Caco-2 (cell line): ENCODE data around the gene KCTD1. TPM values are rescaled to one million over a fixed set of nuclear protein-coding genes. Genes with fewer than 3 reads are reported as not detected.

Source experiments
- BruUV-seq: library from RNA; stranded (reverse); fragments of 400-500 nt; replicated peaks from 2 replicates; lab custom pipeline; 2021; lab: Mats Ljungman, UMichigan
- CTCF ChIA-PET: fragments of 300-600 bp; sonication (Branson Sonifier 250); formaldehyde crosslinking; loops from one replicate; lab custom pipeline; 2022; ENCODE audit warnings: antibody characterized with exemption; lab: Charles Lee
- POLR2A ChIA-PET: fragments of 300-600 bp; sonication (Branson Sonifier 250); formaldehyde crosslinking; loops from one replicate; lab custom pipeline; 2022; ENCODE audit warnings: antibody characterized with exemption; lab: Charles Lee
- DNase-seq, 2 experiments: peaks; one replicate each; pipeline versions ENCODE4 v3.0.0 to v3.0.0-alpha.2; 2020 to 2022
- H3K27me3 ChIP-seq: replicated peaks from 2 replicates; pipeline ENCODE4 v1.6.0; 2011; ENCODE audit warnings: low read length; ENCODE audit not compliant: control insufficient read depth, insufficient read depth
- H3K36me3 ChIP-seq: 2 replicates; pipeline ENCODE4 v1.5.1; 2011; ENCODE audit warnings: low read length; ENCODE audit not compliant: control insufficient read depth, insufficient read depth
- H3K4me1 ChIP-seq: fragments of 250-450 bp; sonication (Bioruptor Pico); 2 replicates; pipeline ENCODE4 v1.5.1; 2020; ENCODE audit warnings: mild to moderate bottlenecking
- H3K4me3 ChIP-seq: 2 replicates; pipeline ENCODE4 v1.5.1; 2011; ENCODE audit warnings: low read depth, mild to moderate bottlenecking, control low read depth, low read length
- H3K9me3 ChIP-seq: fragments of 250-450 bp; sonication (Bioruptor Pico); 2 replicates; pipeline ENCODE4 v1.5.1; 2020; ENCODE audit warnings: mild to moderate bottlenecking, moderate library complexity
- H3K27ac Mint-ChIP-seq: one replicate; pipeline ENCODE4 v1.8.0; 2022; ENCODE audit warnings: mixed read lengths; ENCODE audit not compliant: unreplicated experiment
- H3K27me3 Mint-ChIP-seq: one replicate; pipeline ENCODE4 v1.8.0; 2022; ENCODE audit warnings: mixed read lengths; ENCODE audit not compliant: insufficient read depth, unreplicated experiment
- H3K36me3 Mint-ChIP-seq: one replicate; pipeline ENCODE4 v1.8.0; 2022; ENCODE audit warnings: mild to moderate bottlenecking, mixed read lengths; ENCODE audit not compliant: insufficient read depth, unreplicated experiment
- H3K4me1 Mint-ChIP-seq: one replicate; pipeline ENCODE4 v1.8.0; 2022; ENCODE audit warnings: low read depth, mixed read lengths; ENCODE audit not compliant: unreplicated experiment
- H3K4me3 Mint-ChIP-seq: one replicate; pipeline ENCODE4 v1.8.0; 2022; ENCODE audit warnings: mild to moderate bottlenecking, moderate library complexity, mixed read lengths; ENCODE audit not compliant: unreplicated experiment
- H3K9me3 Mint-ChIP-seq: one replicate; pipeline ENCODE4 v1.8.0; 2022; ENCODE audit warnings: mixed read lengths; ENCODE audit not compliant: unreplicated experiment
- intact Hi-C: fragments of 100-400 bp; cut with micrococcal nuclease; formaldehyde crosslinking; loops from one replicate; pipeline ENCODE4 v1.10.0; 2022; ENCODE audit not compliant: unreplicated experiment
- total RNA-seq: library from RNA; stranded (reverse); gene quantifications from 2 replicates; pipeline ENCODE4 v1.2.3, GENCODE V29; 2022
- TF ChIP-seq, protein P1 (sequence below), 2 experiments: fragments of 200-600 bp in 1 of 2; IDR thresholded peaks; 1 replicate in 1 of 2; 2 replicates in 1 of 2; pipeline versions ENCODE4 v1.5.1 to v1.8.0; 2011 to 2022; ENCODE audit warnings: antibody characterized with exemption in 1 of 2, control low read depth in 1 of 2, inconsistent platforms in 1 of 2, low read depth in 1 of 2, low read length in 1 of 2, mild to moderate bottlenecking in 1 of 2, moderate library complexity in 1 of 2; ENCODE audit not compliant: insufficient read depth in 1 of 2, severe bottlenecking in 1 of 2, unreplicated experiment in 1 of 2

The KCTD1 gene
- total RNA-seq, 1 experiment from 2014 or later, result 5.7 TPM

- no TSS peak for BruUV-seq
- Mint-ChIP-seq H3K36me3 (no peaks in the 10 kb centered on the region), H3K4me3 (no peak overlapping the region), H3K4me1 (peaks cover 13% of the 10 kb centered on the region), H3K27ac (no peak overlapping the region), H3K27me3 (no peaks in the 10 kb centered on the region), H3K9me3 (no peaks in the 10 kb centered on the region)
- TF ChIP-seq, protein P1, sequence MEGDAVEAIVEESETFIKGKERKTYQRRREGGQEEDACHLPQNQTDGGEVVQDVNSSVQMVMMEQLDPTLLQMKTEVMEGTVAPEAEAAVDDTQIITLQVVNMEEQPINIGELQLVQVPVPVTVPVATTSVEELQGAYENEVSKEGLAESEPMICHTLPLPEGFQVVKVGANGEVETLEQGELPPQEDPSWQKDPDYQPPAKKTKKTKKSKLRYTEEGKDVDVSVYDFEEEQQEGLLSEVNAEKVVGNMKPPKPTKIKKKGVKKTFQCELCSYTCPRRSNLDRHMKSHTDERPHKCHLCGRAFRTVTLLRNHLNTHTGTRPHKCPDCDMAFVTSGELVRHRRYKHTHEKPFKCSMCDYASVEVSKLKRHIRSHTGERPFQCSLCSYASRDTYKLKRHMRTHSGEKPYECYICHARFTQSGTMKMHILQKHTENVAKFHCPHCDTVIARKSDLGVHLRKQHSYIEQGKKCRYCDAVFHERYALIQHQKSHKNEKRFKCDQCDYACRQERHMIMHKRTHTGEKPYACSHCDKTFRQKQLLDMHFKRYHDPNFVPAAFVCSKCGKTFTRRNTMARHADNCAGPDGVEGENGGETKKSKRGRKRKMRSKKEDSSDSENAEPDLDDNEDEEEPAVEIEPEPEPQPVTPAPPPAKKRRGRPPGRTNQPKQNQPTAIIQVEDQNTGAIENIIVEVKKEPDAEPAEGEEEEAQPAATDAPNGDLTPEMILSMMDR (IDR thresholded peaks at IDR 0.05; ENCODE audit: insufficient read depth in 1 of 2, low read depth in 1 of 2, low read length in 1 of 2, severe bottlenecking in 1 of 2, unreplicated experiment in 1 of 2), result no peak
- ChIA-PET CTCF (interaction anchor here (0.7 kb wide), 1 partner anchor 188 kb away, joined by 3 read pairs; no protein-coding TSS in a partner anchor), POLR2A (no interaction called here)
- no peak overlapping the region for H3K4me3 ChIP-seq
- H3K4me1 ChIP-seq, result peaks cover 4% of the 10 kb centered on the region; the same call in 1 of the 2 replicates
- no peaks in the 10 kb centered on the region for H3K9me3 ChIP-seq
- no peaks in the 10 kb centered on the region for H3K36me3 ChIP-seq
- intact Hi-C loops, result loop anchor here (10.0 kb wide), 1 partner anchor 111 kb away; no protein-coding TSS in a partner anchor
- no peak for DNase-seq
- no peaks in the 10 kb centered on the region for H3K27me3 ChIP-seq
These were observed 5.0 kb downstream of the KCTD1 start for GRCh38 chr18:26543373-26543772.

GRCh38 chr18:26540043-26540628 is 8.2 kb downstream of the KCTD1 start:
- intact Hi-C loops, result loop anchor here (10.0 kb wide), 1 partner anchor 115 kb away; no protein-coding TSS in a partner anchor
- H3K27me3 Mint-ChIP-seq, result no peaks in the 10 kb centered on the region
- no peaks in the 10 kb centered on the region for H3K9me3 Mint-ChIP-seq
- H3K4me1 ChIP-seq, result peaks cover 4% of the 10 kb centered on the region; the same call in 1 of the 2 replicates
- no peak for DNase-seq
- ChIA-PET POLR2A (no interaction called here), CTCF (no interaction called here)
- H3K27me3 ChIP-seq, result no peaks in the 10 kb centered on the region
- no peaks in the 10 kb centered on the region for H3K36me3 ChIP-seq
- no peak overlapping the region for H3K4me3 ChIP-seq
- no peak overlapping the region for H3K4me3 Mint-ChIP-seq
- TF ChIP-seq, protein P1 (IDR thresholded peaks at IDR 0.05; ENCODE audit: insufficient read depth in 1 of 2, low read depth in 1 of 2, low read length in 1 of 2, severe bottlenecking in 1 of 2, unreplicated experiment in 1 of 2), result no peak
- peaks cover 18% of the 10 kb centered on the region for H3K4me1 Mint-ChIP-seq
- no TSS peak for BruUV-seq
- H3K27ac Mint-ChIP-seq, result no peak overlapping the region
- no peaks in the 10 kb centered on the region for H3K9me3 ChIP-seq
- no peaks in the 10 kb centered on the region for H3K36me3 Mint-ChIP-seq

- Histone ChIP-seq H3K4me3 (no peak overlapping the region), H3K27me3 (no peaks in the 10 kb centered on the region), H3K36me3 (no peaks in the 10 kb centered on the region), H3K4me1 (peaks cover 4% of the 10 kb centered on the region; the same call in 1 of the 2 replicates), H3K9me3 (no peaks in the 10 kb centered on the region)
- BruUV-seq, result no TSS peak
- POLR2A ChIA-PET, result no interaction called here
- no peak overlapping the region for H3K4me3 Mint-ChIP-seq
- TF ChIP-seq, protein P1 (IDR thresholded peaks at IDR 0.05; ENCODE audit: insufficient read depth in 1 of 2, low read depth in 1 of 2, low read length in 1 of 2, severe bottlenecking in 1 of 2, unreplicated experiment in 1 of 2), result no peak
- CTCF ChIA-PET, result no interaction called here
- no peaks in the 10 kb centered on the region for H3K9me3 Mint-ChIP-seq
- no peak overlapping the region for H3K27ac Mint-ChIP-seq
- no peaks in the 10 kb centered on the region for H3K36me3 Mint-ChIP-seq
- H3K4me1 Mint-ChIP-seq, result peaks cover 10% of the 10 kb centered on the region
- no peak for DNase-seq
- intact Hi-C loops, result no loop called here
- H3K27me3 Mint-ChIP-seq, result no peaks in the 10 kb centered on the region
These were observed 9.8 kb downstream of the KCTD1 start for GRCh38 chr18:26538524-26538923.
